Activated naive CD8-positive, alpha-beta T cell treated with anti-CD3 and anti-CD28 coated beads, Interleukin-2, amount 10 ng/mL, durations not matched to agents 7 days and 5 days (primary cell): ENCODE data around the gene CAMTA2. TPM values are rescaled to one million over a fixed set of nuclear protein-coding genes. Genes with fewer than 3 reads are reported as not detected.

Source experiments
- ATAC-seq: fragments of 150-1000 bp; cut with Tn5 transposase; one replicate; pipeline ENCODE4 v1.10.0; 2021; ENCODE audit warnings: low read depth, moderate library complexity
- POLR2A ChIA-PET: fragments of 350-600 bp; sonication (Branson Sonifier 250); formaldehyde crosslinking; loops from one replicate; lab custom pipeline; 2021; ENCODE audit warnings: antibody characterized with exemption; lab: Charles Lee
- DNase-seq: peaks from one replicate; pipeline ENCODE4 v3.0.0; 2021
- H3K27ac Mint-ChIP-seq: one replicate; pipeline ENCODE4 v1.8.0; 2022; ENCODE audit warnings: mild to moderate bottlenecking, mixed read lengths
- H3K27me3 Mint-ChIP-seq: one replicate; pipeline ENCODE4 v1.8.0; 2022; ENCODE audit warnings: mild to moderate bottlenecking, moderate library complexity, mixed read lengths
- H3K36me3 Mint-ChIP-seq: one replicate; pipeline ENCODE4 v1.8.0; 2021; ENCODE audit warnings: mild to moderate bottlenecking, mixed read lengths
- H3K4me1 Mint-ChIP-seq: one replicate; pipeline ENCODE4 v1.8.0; 2021; ENCODE audit warnings: mixed read lengths
- H3K4me3 Mint-ChIP-seq: one replicate; pipeline ENCODE4 v1.8.0; 2022; ENCODE audit warnings: mild to moderate bottlenecking, moderate library complexity, mixed read lengths
- H3K9me3 Mint-ChIP-seq: one replicate; pipeline ENCODE4 v1.8.0; 2021; ENCODE audit warnings: mixed read lengths
- total RNA-seq, 2 experiments: library from RNA; stranded (reverse); gene quantifications; one replicate each; pipeline ENCODE4 v1.2.3, GENCODE V29; 2021

Gene CAMTA2
- total RNA-seq, 2 experiments from 2014 or later = 62.0 to 67.7 TPM

- no peaks in the 10 kb centered on the region for H3K27me3 Mint-ChIP-seq
- peak overlapping the region; percentile 100 for H3K4me3 Mint-ChIP-seq
- peaks cover 55% of the 10 kb centered on the region for H3K36me3 Mint-ChIP-seq
- ATAC-seq (no peak), DNase-seq (no peak)
- peak overlapping the region; percentile 100 for H3K27ac Mint-ChIP-seq
- peaks cover 48% of the 10 kb centered on the region for H3K4me1 Mint-ChIP-seq
- H3K9me3 Mint-ChIP-seq = no peaks in the 10 kb centered on the region
- POLR2A ChIA-PET = interaction anchor here (0.7 to 17.2 kb wide), 9 partner anchors 6 to 683 kb away, joined by 3 to 441 read pairs (median 4); partner anchors contain the start of genes INCA1, KIF1C, RNF167 and SLC25A11
Observed at GRCh38 chr17:4946312-4946976, 41.0 kb downstream of the CAMTA2 start.

- H3K27ac Mint-ChIP-seq = peak overlapping the region; percentile 100
- POLR2A ChIA-PET = interaction anchor here (0.9 to 17.2 kb wide), 9 partner anchors 9 to 96 kb away, joined by 3 to 441 read pairs (median 5); partner anchors contain the start of genes INCA1, KIF1C and SPAG7
- peak overlapping the region; percentile 100 for H3K4me3 Mint-ChIP-seq
- no peak for ATAC-seq
- no peaks in the 10 kb centered on the region for H3K9me3 Mint-ChIP-seq
- H3K4me1 Mint-ChIP-seq = peaks cover 44% of the 10 kb centered on the region
- H3K27me3 Mint-ChIP-seq = no peaks in the 10 kb centered on the region
- H3K36me3 Mint-ChIP-seq = peaks cover 60% of the 10 kb centered on the region
- no peak for DNase-seq
Observed at GRCh38 chr17:4945944-4946280, 41.6 kb downstream of the CAMTA2 start.

GRCh38 chr17:4945176-4945943 lies 42.1 kb downstream of the CAMTA2 start:
- Mint-ChIP-seq H3K9me3 (no peaks in the 10 kb centered on the region), H3K4me1 (peaks cover 41% of the 10 kb centered on the region), H3K4me3 (peak overlapping the region; percentile 100), H3K27me3 (no peaks in the 10 kb centered on the region), H3K36me3 (peaks cover 62% of the 10 kb centered on the region), H3K27ac (peak overlapping the region; percentile 100)
- DNase-seq = peak; percentile 76
- ATAC-seq = peak; percentile 28
- POLR2A ChIA-PET = interaction anchor here (1.0 to 17.2 kb wide), 6 partner anchors 9 to 45 kb away, joined by 3 to 441 read pairs (median 4); partner anchors contain the start of gene SPAG7

- DNase-seq = peak; percentile 63
- peaks cover 62% of the 10 kb centered on the region for H3K36me3 Mint-ChIP-seq
- no peaks in the 10 kb centered on the region for H3K9me3 Mint-ChIP-seq
- no peak for ATAC-seq
- peak overlapping the region; percentile 100 for H3K27ac Mint-ChIP-seq
- H3K4me3 Mint-ChIP-seq = peak overlapping the region; percentile 100
- H3K27me3 Mint-ChIP-seq = no peaks in the 10 kb centered on the region
- POLR2A ChIA-PET = interaction anchor here (0.6 to 17.2 kb wide), 6 partner anchors 8 to 45 kb away, joined by 3 to 441 read pairs (median 4); partner anchors contain the start of gene SPAG7
- peaks cover 40% of the 10 kb centered on the region for H3K4me1 Mint-ChIP-seq
Observed at GRCh38 chr17:4944554-4945175, 42.8 kb downstream of the CAMTA2 start.

- Mint-ChIP-seq H3K4me1 (peaks cover 41% of the 10 kb centered on the region), H3K9me3 (no peaks in the 10 kb centered on the region), H3K27ac (peak overlapping the region; percentile 100), H3K36me3 (peaks cover 64% of the 10 kb centered on the region), H3K4me3 (peak overlapping the region; percentile 100), H3K27me3 (no peaks in the 10 kb centered on the region)
- POLR2A ChIA-PET = interaction anchor here (0.8 to 17.2 kb wide), 5 partner anchors 8 to 44 kb away, joined by 3 to 441 read pairs (median 5); partner anchors contain the start of genes CAMTA2 and SPAG7
- ATAC-seq (peak; percentile 21), DNase-seq (no peak)
Observed at GRCh38 chr17:4944163-4944553, 43.3 kb downstream of the CAMTA2 start.

- DNase-seq (no peak), ATAC-seq (no peak)
- peaks cover 70% of the 10 kb centered on the region for H3K36me3 Mint-ChIP-seq
- no peaks in the 10 kb centered on the region for H3K27me3 Mint-ChIP-seq
- H3K9me3 Mint-ChIP-seq = no peaks in the 10 kb centered on the region
- POLR2A ChIA-PET = interaction anchor here (1.0 to 17.2 kb wide), 5 partner anchors 9 to 64 kb away, joined by 3 to 441 read pairs (median 4); partner anchors contain the start of gene SPAG7
- peak overlapping the region; percentile 88 for H3K27ac Mint-ChIP-seq
- H3K4me3 Mint-ChIP-seq = peak overlapping the region; percentile 100
- peaks cover 46% of the 10 kb centered on the region for H3K4me1 Mint-ChIP-seq
Observed at GRCh38 chr17:4942760-4943508, 44.5 kb downstream of the CAMTA2 start.

GRCh38 chr17:4941319-4941610 lies 46.2 kb downstream of the CAMTA2 start:
- POLR2A ChIA-PET = interaction anchor here (1.1 to 17.2 kb wide), 4 partner anchors 8 to 107 kb away, joined by 3 to 441 read pairs (median 54); partner anchors contain the start of genes ENO3, PFN1 and SPAG7
- H3K4me3 Mint-ChIP-seq = peak overlapping the region; percentile 100
- peaks cover 53% of the 10 kb centered on the region for H3K4me1 Mint-ChIP-seq
- H3K27me3 Mint-ChIP-seq = no peaks in the 10 kb centered on the region
- ATAC-seq (no peak), DNase-seq (no peak)
- H3K9me3 Mint-ChIP-seq = no peaks in the 10 kb centered on the region
- peaks cover 62% of the 10 kb centered on the region for H3K36me3 Mint-ChIP-seq
- H3K27ac Mint-ChIP-seq = peak overlapping the region; percentile 88

- DNase-seq = peak; percentile 80
- H3K27ac Mint-ChIP-seq = peak overlapping the region; percentile 88
- peak overlapping the region; percentile 100 for H3K4me3 Mint-ChIP-seq
- H3K9me3 Mint-ChIP-seq = no peaks in the 10 kb centered on the region
- POLR2A ChIA-PET = interaction anchor here (0.8 to 17.2 kb wide), 20 partner anchors 9 to 231 kb away, joined by 3 to 441 read pairs (median 4); partner anchors contain the start of genes C17orf107, CAMTA2, ENO3 and INCA1
- no peak for ATAC-seq
- H3K36me3 Mint-ChIP-seq = peaks cover 61% of the 10 kb centered on the region
- peaks cover 57% of the 10 kb centered on the region for H3K4me1 Mint-ChIP-seq
- no peaks in the 10 kb centered on the region for H3K27me3 Mint-ChIP-seq
Observed at GRCh38 chr17:4940555-4941318, 46.7 kb downstream of the CAMTA2 start.

GRCh38 chr17:4939796-4940554 lies 47.5 kb downstream of the CAMTA2 start, which contains the start of the genes RNF167 and SLC25A11:
RNF167 (plus strand) TSS chr17:4940268; CDS start chr17:4940910, 642 bp downstream.
SLC25A11 (minus strand) TSS chr17:4940046; CDS start chr17:4939910, 136 bp downstream.
- ATAC-seq (peak; percentile 77), DNase-seq (peak; percentile 94)
- H3K4me3 Mint-ChIP-seq = peak within 1 kb of the TSS; percentile 100
- H3K4me1 Mint-ChIP-seq = peaks cover 49% of the 10 kb centered on the region
- H3K36me3 Mint-ChIP-seq = peaks cover 54% of the 10 kb centered on the region
- H3K27ac Mint-ChIP-seq = peak within 1 kb of the TSS; percentile 88
- POLR2A ChIA-PET = interaction anchor here (0.7 to 17.2 kb wide), 26 partner anchors 10 to 797 kb away, joined by 3 to 441 read pairs (median 3); partner anchors contain the start of genes C17orf107, CAMTA2, CYB5D2 and ENO3
- H3K27me3 Mint-ChIP-seq = no peaks in the 10 kb centered on the region
- H3K9me3 Mint-ChIP-seq = no peaks in the 10 kb centered on the region

GRCh38 chr17:4939546-4939795 lies 48.0 kb downstream of the CAMTA2 start:
- Mint-ChIP-seq H3K4me1 (peaks cover 47% of the 10 kb centered on the region), H3K27ac (peak overlapping the region; percentile 88), H3K36me3 (peaks cover 51% of the 10 kb centered on the region), H3K27me3 (no peaks in the 10 kb centered on the region), H3K9me3 (no peaks in the 10 kb centered on the region), H3K4me3 (peak overlapping the region; percentile 100)
- no peak for ATAC-seq
- POLR2A ChIA-PET = interaction anchor here (0.7 to 17.2 kb wide), 21 partner anchors 10 to 796 kb away, joined by 3 to 441 read pairs (median 4); partner anchors contain the start of genes C17orf107, CAMTA2, CYB5D2 and ENO3
- no peak for DNase-seq
